GM12878 (cell line): ENCODE results near the gene KCNG3.
"Not testable (repeated sequence)": the region's sequence is repeated elsewhere in the genome, so short reads cannot be mapped to it uniquely, and the experiment has no call there.

Experiments
- BMI1 ChIP-seq: fragments of 450-650 bp; IDR thresholded peaks from 2 replicates; pipeline ENCODE4 v1.6.1; 2016; ENCODE audit warnings: mild to moderate bottlenecking, moderate library complexity, borderline replicate concordance
- CTCF ChIP-seq, 3 experiments: IDR thresholded peaks in 2 of 3; conservative IDR thresholded peaks in 1 of 3; 2 replicates each; pipeline ENCODE4 v1.5.1; 2011; ENCODE audit warnings: low read depth in 3 of 3, low read length in 3 of 3, mild to moderate bottlenecking in 3 of 3, control low read depth in 2 of 3, moderate library complexity in 2 of 3, inconsistent platforms in 1 of 3, mixed read lengths in 1 of 3; ENCODE audit not compliant: control insufficient read depth in 2 of 3, insufficient read depth in 1 of 3; ENCODE audit errors: extremely low read depth in 1 of 3
- EGR1 ChIP-seq, 2 experiments: IDR thresholded peaks; 1 replicate in 1 of 2; 2 replicates in 1 of 2; pipeline ENCODE4 v1.6.1; 2011 to 2012; ENCODE audit warnings: low read depth in 2 of 2, low read length in 2 of 2, borderline replicate concordance in 1 of 2, mild to moderate bottlenecking in 1 of 2, moderate library complexity in 1 of 2
- EZH2 ChIP-seq: IDR thresholded peaks from 2 replicates; pipeline ENCODE4 v1.6.1; 2012; ENCODE audit warnings: low read depth, mild to moderate bottlenecking, control low read depth, inconsistent platforms, low read length, borderline replicate concordance; ENCODE audit not compliant: control insufficient read depth
- POLR2A ChIP-seq: IDR thresholded peaks from 2 replicates; pipeline ENCODE4 v1.6.1; 2011; ENCODE audit warnings: low read depth, mild to moderate bottlenecking, low read length
- RELA ChIP-seq: fragments of 450-650 bp; IDR thresholded peaks from 2 replicates; pipeline ENCODE4 v1.8.0; 2014; ENCODE audit warnings: borderline replicate concordance; ENCODE audit not compliant: partially characterized antibody
- SIN3A ChIP-seq: IDR thresholded peaks from 2 replicates; pipeline ENCODE4 v1.6.1; 2012; ENCODE audit warnings: low read depth, low read length, improper control_type of control experiment
- TAF1 ChIP-seq: IDR thresholded peaks from 2 replicates; pipeline ENCODE4 v1.6.1; 2011; ENCODE audit warnings: mild to moderate bottlenecking, low read depth, low read length, borderline replicate concordance
- TARDBP ChIP-seq: IDR thresholded peaks from 2 replicates; pipeline ENCODE4 v1.6.1; 2016; ENCODE audit warnings: borderline replicate concordance
- ZNF24 ChIP-seq: fragments of 450-650 bp; IDR thresholded peaks from 2 replicates; pipeline ENCODE4 v1.6.1; 2017; ENCODE audit warnings: antibody characterized with exemption, mild to moderate bottlenecking
- TF ChIP-seq, protein P1 (sequence below): IDR thresholded peaks from 2 replicates; pipeline ENCODE4 v1.6.1; 2011; ENCODE audit warnings: borderline replicate concordance, low read depth, mild to moderate bottlenecking, moderate library complexity, low read length; ENCODE audit not compliant: insufficient read depth, poor library complexity, severe bottlenecking

DNA sequence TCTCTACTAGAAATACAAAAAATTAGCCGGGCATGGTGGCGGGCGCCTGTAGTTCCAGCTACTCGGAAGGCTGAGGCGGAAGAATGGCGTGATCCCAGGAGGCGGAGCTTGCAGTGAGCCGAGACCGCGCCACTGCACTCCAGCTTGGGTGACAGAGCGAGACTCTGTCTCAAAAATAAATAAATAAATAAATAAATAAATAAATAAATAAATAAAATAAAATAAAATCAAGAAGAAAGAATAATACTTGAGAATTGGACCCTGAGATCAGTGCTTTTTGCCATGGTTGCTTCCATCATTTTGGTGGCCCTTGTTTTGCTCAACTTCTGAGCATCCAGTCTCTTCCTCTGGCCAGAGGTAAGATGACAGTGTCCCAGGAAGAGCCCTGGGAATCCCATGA is 95.7 kb downstream of the KCNG3 start:
- not testable (repeated sequence) for TF ChIP-seq TARDBP; POLR2A; BMI1; CTCF (IDR thresholded peaks at IDR 0.05 in 2 of 3, conservative IDR thresholded peaks at IDR 0.05 in 1 of 3; ENCODE audit: control insufficient read depth in 2 of 3, extremely low read depth in 1 of 3, insufficient read depth in 1 of 3, low read depth in 3 of 3, low read length in 3 of 3); ZNF24; TAF1; EZH2; EGR1 (IDR thresholded peaks at IDR 0.05; ENCODE audit: borderline replicate concordance in 1 of 2, low read depth in 2 of 2, low read length in 2 of 2); SIN3A; RELA
- TF ChIP-seq, protein P1, sequence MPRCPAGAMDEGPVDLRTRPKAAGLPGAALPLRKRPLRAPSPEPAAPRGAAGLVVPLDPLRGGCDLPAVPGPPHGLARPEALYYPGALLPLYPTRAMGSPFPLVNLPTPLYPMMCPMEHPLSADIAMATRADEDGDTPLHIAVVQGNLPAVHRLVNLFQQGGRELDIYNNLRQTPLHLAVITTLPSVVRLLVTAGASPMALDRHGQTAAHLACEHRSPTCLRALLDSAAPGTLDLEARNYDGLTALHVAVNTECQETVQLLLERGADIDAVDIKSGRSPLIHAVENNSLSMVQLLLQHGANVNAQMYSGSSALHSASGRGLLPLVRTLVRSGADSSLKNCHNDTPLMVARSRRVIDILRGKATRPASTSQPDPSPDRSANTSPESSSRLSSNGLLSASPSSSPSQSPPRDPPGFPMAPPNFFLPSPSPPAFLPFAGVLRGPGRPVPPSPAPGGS: not testable (repeated sequence)
